Muscle layer of duodenum (tissue), 2 donors: ENCODE data around the gene COX18.

Experiments
- H3K27ac ChIP-seq: one replicate; pipeline ENCODE4 v1.7.0; 2013; ENCODE audit warnings: mild to moderate bottlenecking, low read length
- H3K27me3 ChIP-seq: one replicate; pipeline ENCODE4 v1.7.0; 2013; ENCODE audit warnings: low read depth, mild to moderate bottlenecking, control low read depth, low read length
- H3K36me3 ChIP-seq, 2 donors: one replicate each; pipeline ENCODE4 v1.7.0; 2013; ENCODE audit warnings: low read length in 2 of 2, control low read depth in 1 of 2, mild to moderate bottlenecking in 1 of 2; ENCODE audit not compliant: insufficient read depth in 2 of 2, control insufficient read depth in 1 of 2
- H3K4me1 ChIP-seq, 2 donors: one replicate each; pipeline ENCODE4 v1.7.0; 2013; ENCODE audit warnings: low read length in 2 of 2, mild to moderate bottlenecking in 2 of 2, control low read depth in 1 of 2, moderate library complexity in 1 of 2; ENCODE audit not compliant: insufficient read depth in 2 of 2, control insufficient read depth in 1 of 2
- H3K4me3 ChIP-seq, 2 donors: one replicate each; pipeline ENCODE4 v1.7.0; 2013; ENCODE audit warnings: low read length in 2 of 2, low read depth in 1 of 2, mild to moderate bottlenecking in 1 of 2
- H3K9me3 ChIP-seq, 2 donors: one replicate each; pipeline ENCODE4 v1.7.0; 2013; ENCODE audit warnings: low read length in 2 of 2, control low read depth in 1 of 2, mild to moderate bottlenecking in 1 of 2; ENCODE audit not compliant: control insufficient read depth in 1 of 2
- donor health status: healthy.

Gene COX18

DNA sequence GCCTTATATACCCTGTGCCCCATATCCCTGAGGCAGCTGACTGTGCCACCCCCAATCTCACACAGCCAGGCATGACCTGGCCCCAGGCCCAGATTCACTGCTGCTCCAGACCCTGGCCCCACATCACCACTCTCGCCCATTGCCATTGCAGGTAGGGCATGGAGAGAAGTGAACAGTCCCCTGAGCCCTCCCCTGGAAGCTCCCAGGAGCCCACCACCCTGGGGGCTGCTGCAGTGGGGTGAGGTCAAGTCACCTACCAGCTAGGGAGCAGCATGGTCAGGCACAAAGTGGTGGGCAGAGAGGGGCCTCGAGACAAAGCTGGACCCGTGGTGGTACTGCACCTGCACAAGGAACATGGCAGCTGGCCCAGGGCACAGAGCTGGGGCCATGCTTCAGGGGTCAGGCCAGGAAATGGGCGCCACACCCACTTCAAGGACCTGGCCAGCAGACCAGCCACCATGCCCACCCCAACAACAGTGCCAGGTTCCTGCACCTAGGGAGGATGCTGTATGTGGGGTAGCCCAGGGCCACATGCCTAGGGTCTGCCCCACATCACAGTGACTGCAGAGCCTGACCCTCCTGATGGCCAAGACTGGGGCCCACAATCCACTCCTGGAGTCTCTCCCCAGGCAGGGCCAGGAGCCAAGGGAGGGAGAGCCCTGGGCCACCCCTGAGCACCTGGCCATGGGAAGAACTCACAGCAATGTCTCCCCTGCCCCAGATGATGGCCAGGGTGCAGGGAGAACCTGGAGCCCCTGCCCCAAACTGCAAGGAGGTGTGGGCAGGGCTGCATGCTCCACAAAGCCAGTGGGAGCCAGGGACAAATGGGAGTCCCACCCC lies 58.5 kb downstream of the COX18 start:
- no peaks in the 10 kb centered on the region for H3K9me3 ChIP-seq
- no peaks in the 10 kb centered on the region for H3K4me1 ChIP-seq
- no peak overlapping the region for H3K4me3 ChIP-seq
- no peak overlapping the region for H3K27ac ChIP-seq
- no peaks in the 10 kb centered on the region for H3K27me3 ChIP-seq
- H3K36me3 ChIP-seq = no peaks in the 10 kb centered on the region

DNA sequence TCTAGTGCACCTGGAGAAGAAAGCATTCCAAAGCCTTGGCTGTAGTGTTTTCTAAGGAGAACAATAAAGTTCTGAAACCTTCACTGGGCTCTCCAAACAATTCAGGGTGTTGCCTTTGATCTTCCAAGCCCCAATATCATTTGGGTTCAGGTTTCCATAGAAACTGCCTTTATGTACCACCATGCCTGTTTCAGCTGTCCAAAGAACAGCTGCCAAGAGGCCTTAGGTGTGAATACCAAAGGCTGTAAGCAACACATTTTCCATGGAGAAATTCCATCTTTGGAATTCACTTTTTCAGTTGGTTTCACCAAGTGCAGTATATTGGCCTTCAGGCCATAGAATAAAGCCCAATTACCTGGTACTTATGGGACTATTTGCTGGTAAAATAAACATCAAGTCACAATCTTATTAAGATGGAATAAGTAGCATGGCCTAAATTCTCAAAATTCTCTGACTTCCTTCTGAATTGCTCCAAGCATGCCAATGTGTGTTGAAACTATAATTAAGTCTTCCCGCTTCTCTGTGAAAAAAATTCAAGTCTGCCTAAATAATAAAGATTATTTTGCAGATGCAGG lies 61.9 kb downstream of the COX18 start:
- no peak overlapping the region for H3K4me3 ChIP-seq
- H3K27ac ChIP-seq = no peak overlapping the region
- H3K36me3 ChIP-seq = no peaks in the 10 kb centered on the region
- no peaks in the 10 kb centered on the region for H3K27me3 ChIP-seq
- no peaks in the 10 kb centered on the region for H3K4me1 ChIP-seq
- no peaks in the 10 kb centered on the region for H3K9me3 ChIP-seq

DNA sequence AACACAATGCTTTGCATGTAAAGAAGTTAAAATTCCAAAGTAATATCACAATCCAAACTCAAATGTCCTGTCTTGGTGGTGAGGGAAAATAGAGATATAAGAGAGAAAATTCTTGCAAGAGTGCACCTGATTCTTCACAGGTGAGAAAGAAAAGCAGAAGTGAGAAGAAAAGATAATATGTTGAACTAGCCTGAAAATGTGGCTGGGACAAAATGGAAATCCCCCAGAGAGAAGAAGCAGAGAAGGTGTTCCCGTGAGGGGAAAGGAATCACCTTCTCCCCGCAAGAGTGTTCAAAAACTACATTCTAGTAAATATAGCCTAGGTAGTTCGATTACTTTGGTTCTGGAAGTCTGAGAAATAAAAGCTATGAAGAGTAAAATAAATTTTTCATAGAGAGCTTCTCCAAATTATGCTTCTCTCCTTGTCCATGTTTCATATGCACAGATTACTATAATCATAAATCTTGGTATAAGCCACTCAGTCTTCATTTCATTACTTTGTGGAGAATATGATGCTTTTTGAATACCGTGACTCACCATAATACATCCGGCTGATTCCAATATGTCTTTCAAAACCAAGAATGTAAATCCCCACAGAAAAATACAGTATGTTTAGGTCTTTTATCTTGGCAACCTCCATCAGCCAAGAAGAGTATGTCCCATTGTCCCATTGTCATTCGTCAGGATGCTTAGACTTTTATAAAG lies 63.1 kb downstream of the COX18 start:
- no peaks in the 10 kb centered on the region for H3K4me1 ChIP-seq
- H3K9me3 ChIP-seq = no peaks in the 10 kb centered on the region
- H3K27me3 ChIP-seq = no peaks in the 10 kb centered on the region
- H3K36me3 ChIP-seq = no peaks in the 10 kb centered on the region
- H3K4me3 ChIP-seq = no peak overlapping the region
- no peak overlapping the region for H3K27ac ChIP-seq

DNA sequence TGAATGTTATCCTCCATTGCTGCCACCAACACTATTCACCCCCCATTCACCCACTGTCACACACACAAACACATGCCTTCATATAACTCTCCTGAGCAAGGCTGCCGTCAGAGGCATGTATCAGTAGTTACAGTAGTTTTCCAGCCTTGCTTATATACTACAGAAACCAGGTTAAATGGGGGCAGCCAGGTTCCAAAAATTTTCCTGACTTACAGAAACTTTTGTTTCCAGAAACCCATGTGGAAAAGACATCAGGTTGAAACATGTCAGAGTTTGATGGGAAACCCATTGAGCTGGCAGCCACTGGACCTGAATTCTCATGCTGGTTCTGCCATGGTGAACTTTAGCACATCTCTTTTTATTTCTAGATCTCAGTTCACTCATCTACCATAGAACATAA lies 64.0 kb downstream of the COX18 start:
- no peaks in the 10 kb centered on the region for H3K27me3 ChIP-seq
- no peaks in the 10 kb centered on the region for H3K9me3 ChIP-seq
- H3K4me3 ChIP-seq = no peak overlapping the region
- no peaks in the 10 kb centered on the region for H3K4me1 ChIP-seq
- no peak overlapping the region for H3K27ac ChIP-seq
- no peaks in the 10 kb centered on the region for H3K36me3 ChIP-seq
